T follicular helper cell (primary cell): Measurements from ENCODE around the gene UNC45B.
"Not testable (repeated sequence)": the region's sequence is repeated elsewhere in the genome, so short reads cannot be mapped to it uniquely, and the experiment has no call there.

Source experiments
- DNase-seq: peaks from one replicate; pipeline ENCODE4 v3.0.0-alpha.2; 2020; ENCODE audit warnings: low read depth

Gene UNC45B

DNA sequence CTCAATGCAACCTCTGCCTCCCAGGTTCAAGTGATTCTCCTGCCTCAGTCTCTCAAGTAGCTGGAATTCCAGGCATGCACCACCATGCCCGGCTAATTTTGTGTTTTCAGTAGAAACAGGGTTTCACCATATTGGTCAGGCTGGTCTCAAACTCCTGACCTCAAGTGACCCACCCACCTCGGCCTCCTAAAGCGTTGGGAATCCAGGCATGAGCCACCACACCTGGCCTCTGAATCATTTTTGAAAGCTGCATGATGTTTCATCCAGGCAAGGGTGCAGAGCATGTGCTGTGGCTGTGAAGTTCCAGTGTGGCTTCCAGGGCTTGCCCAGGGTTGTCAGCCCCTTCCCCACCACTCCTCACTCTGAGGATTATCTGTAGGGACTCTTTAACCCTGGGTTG lies 24.7 kb downstream of the UNC45B start:
- not testable (repeated sequence) for DNase-seq

GRCh38 chr17:35174835-35175334 lies 27.3 kb downstream of the UNC45B start:
- DNase-seq = no peak

GRCh38 chr17:35175638-35176415 lies 28.2 kb downstream of the UNC45B start:
- no peak for DNase-seq

- no peak for DNase-seq
These were observed 29.3 kb downstream of the UNC45B start for GRCh38 chr17:35176897-35177296.

GRCh38 chr17:35179379-35179778 lies 31.8 kb downstream of the UNC45B start:
- DNase-seq = not testable (repeated sequence)

- no peak for DNase-seq
These were observed 35.7 kb downstream of the UNC45B start for GRCh38 chr17:35183332-35183731.

GRCh38 chr17:35184274-35184673 lies 36.7 kb downstream of the UNC45B start:
- no peak for DNase-seq

GRCh38 chr17:35185849-35186248 lies 38.2 kb downstream of the UNC45B start:
- DNase-seq = no peak

DNA sequence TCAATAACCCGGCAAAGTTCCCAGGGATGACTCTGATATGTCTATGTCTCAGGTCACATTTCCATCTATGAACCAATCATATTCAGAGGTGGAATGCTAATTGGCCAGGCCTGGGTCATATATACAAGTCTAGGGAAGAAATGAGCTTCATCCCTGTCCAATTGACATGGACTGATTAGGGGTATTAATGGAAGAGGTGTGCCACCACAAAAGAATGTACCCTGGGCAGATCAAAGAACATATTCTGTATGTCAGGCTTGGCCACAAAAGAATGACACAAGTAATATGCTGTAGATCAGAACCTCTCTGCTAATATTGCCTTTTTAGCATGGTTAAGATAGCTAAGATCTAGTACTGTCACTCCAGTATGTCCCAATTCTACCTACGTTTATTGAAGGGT lies 39.9 kb downstream of the UNC45B start:
- no peak for DNase-seq

GRCh38 chr17:35188111-35188510 lies 40.5 kb downstream of the UNC45B start:
- no peak for DNase-seq

DNA sequence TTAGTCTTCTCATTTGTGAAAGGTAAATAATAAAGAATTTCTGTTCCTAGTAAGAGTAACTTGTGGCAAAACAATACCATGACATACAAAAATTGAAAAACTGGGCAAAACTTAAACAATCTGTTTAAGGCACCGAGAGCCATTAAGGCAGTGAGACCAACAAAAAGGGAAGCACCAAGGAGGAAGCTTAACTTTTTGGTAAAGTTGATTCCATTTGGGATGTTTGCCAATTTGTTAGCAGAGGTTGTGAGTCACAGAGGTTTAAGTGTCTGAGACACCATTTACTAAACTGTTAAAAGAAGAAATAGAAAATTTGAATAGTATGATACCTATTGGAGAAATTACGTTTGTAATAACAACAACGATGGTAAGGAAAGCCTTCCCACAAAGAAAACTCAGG lies 41.7 kb downstream of the UNC45B start:
- DNase-seq = no peak

GRCh38 chr17:35191001-35191695 lies 43.5 kb downstream of the UNC45B start:
- no peak for DNase-seq

GRCh38 chr17:35192708-35193107 lies 45.1 kb downstream of the UNC45B start:
- DNase-seq = no peak

- not testable (repeated sequence) for DNase-seq
These were observed 46.4 kb downstream of the UNC45B start, which contains the start of gene SLC35G3 for GRCh38 chr17:35194001-35194400. TSS of gene SLC35G3 (minus strand) at chr17:35194393. CDS start at chr17:35194307, 86 bp downstream.

GRCh38 chr17:35195062-35195461 lies 47.4 kb downstream of the UNC45B start:
- DNase-seq = not testable (repeated sequence)

DNA sequence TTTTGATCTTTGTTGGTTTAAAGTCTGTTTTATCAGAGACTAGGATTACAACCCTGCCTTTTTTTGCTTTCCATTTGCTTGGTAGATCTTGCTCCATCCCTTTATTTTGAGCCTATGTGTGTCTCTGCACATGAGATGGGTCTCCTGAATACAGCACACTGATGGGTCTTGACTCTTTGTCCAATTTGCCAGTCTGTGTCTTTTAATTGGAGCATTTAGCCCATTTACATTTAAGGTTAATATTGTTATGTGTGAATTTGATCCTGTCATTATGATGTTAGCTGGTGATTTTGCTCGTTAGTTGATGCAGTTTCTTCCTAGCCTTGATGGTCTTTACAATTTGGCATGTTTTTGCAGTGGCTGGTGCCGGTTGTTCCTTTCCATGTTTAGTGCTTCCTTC lies 55.0 kb downstream of the UNC45B start:
- not testable (repeated sequence) for DNase-seq

DNA sequence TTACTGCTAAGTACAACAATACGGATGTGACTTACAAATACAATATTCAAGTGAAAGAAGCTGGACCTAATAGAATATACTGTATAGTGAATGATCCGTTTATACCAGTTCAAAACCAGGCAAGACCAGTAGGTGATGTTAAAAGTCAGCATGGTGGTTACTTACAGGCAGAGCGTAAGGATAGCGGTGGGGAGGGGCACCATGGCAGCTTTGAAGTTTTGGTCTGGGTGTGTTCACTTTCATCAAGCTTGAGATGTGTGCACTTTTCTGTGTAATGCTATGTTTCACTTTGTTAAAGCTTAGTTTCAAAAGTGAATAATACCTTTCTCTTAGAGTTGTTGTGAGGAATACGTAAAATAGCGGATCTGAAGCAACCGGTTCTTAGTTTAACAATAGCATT lies 63.1 kb downstream of the UNC45B start:
- no peak for DNase-seq

DNA sequence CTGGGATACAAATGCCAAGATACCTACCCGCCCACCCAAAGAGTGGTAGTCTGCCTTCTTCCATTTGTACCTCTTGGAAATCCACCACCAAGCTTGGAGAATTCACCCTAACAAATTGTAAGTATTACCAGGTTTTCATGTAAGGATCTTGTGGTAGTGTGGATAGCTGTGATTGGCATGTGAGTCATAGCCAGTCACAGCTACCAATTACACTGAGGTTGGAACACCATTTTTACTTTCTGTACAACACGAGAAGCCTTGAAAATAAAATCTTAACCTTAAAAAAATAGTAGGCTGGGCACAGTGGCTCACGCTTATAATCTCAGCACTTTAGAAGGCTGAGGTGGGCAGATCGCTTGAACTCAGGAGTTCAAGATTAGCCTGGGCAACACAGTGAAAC lies 65.1 kb downstream of the UNC45B start:
- DNase-seq = no peak

DNA sequence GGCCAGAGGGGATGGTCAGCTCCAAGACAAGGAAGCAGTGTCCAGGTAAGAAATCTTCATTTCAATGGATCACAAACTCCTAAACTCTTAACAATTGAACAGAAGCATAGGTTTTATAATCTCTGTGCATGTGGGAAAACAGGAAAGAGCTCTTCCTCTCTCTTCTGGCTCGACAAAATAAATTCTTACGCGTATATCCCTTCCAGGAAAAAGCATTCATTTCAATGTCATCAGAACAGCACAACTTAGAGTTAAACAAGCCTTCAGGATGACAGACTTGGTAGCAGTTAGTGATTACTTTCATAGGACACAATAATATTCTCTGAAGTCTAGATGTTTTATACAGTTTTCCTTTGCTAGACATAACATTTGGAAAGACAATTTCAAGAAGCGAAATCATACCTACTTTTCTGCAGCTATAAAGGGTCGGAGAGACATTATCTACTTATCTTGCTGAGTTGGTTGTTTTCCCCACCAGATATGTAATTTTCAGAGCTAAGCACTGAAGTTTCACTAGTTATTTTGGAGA lies 65.9 kb downstream of the UNC45B start:
- no peak for DNase-seq

GRCh38 chr17:35214192-35214591 lies 66.6 kb downstream of the UNC45B start:
- DNase-seq = peak; percentile 44

DNA sequence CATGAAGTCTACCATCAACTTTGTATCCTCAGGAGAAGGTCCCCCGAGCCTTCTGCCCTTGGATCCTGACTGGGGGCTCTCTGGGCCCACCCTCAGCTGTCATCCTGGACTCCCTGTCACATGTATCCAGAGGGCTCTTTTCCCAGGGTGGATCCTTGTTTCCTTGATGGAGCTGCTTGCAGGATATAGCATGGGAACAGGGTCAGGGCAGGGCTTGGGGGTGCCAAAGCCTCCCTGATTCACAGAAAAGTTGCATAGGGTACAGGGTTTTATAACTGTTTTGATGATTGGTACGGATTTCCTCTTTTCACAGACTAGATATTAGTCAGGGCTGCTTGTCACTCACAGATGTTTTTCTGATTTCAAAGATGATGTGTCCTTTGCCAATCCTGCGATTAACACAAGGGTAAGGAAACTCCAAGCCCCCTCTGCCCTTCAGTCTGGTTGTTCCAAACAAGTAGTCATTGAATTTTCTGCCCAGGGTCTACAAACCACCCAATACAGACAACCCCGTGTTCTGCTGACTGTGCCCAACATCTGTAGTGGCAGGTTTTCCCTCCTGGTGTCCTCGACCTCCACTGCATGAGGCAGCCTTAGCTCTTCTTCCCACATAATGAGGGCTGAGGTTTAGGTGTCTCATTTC lies 67.1 kb downstream of the UNC45B start:
- peak; percentile 15 for DNase-seq

GRCh38 chr17:35217107-35217506 lies 69.5 kb downstream of the UNC45B start:
- no peak for DNase-seq
